Osteocyte (in vitro differentiated cells): ENCODE data around the gene CAMK2B. TPM values are rescaled to one million over a fixed set of nuclear protein-coding genes. Genes with fewer than 3 reads are reported as not detected.
A peak's percentile ranks its signal among the peaks of the same experiment; 100 is the strongest.

ENCODE experiments used
- DNase-seq: peaks from one replicate; pipeline ENCODE4 v3.0.0; 2021; ENCODE audit warnings: mixed read lengths; ENCODE audit not compliant: unreplicated experiment; ENCODE audit errors: extremely low spot score
- H3K27ac Mint-ChIP-seq: one replicate; pipeline ENCODE4 v1.8.0; 2021; ENCODE audit warnings: mild to moderate bottlenecking, mixed read lengths; ENCODE audit not compliant: unreplicated experiment
- H3K27me3 Mint-ChIP-seq: one replicate; pipeline ENCODE4 v1.8.0; 2021; ENCODE audit warnings: mixed read lengths; ENCODE audit not compliant: unreplicated experiment
- H3K36me3 Mint-ChIP-seq: one replicate; pipeline ENCODE4 v1.8.0; 2021; ENCODE audit warnings: mixed read lengths; ENCODE audit not compliant: unreplicated experiment
- H3K4me1 Mint-ChIP-seq: one replicate; pipeline ENCODE4 v1.8.0; 2021; ENCODE audit warnings: mixed read lengths; ENCODE audit not compliant: unreplicated experiment
- H3K4me3 Mint-ChIP-seq: one replicate; pipeline ENCODE4 v1.8.0; 2021; ENCODE audit warnings: mild to moderate bottlenecking, moderate library complexity, mixed read lengths; ENCODE audit not compliant: unreplicated experiment
- H3K9me3 Mint-ChIP-seq: one replicate; pipeline ENCODE4 v1.8.0; 2021; ENCODE audit warnings: mixed read lengths; ENCODE audit not compliant: unreplicated experiment
- CTCF ChIP-seq: fragments of 200-600 bp; sonication (generic); IDR thresholded peaks from 2 replicates; pipeline ENCODE4 v1.5.0; 2021; ENCODE audit warnings: antibody characterized with exemption, mild to moderate bottlenecking, moderate library complexity
- total RNA-seq: library from RNA; stranded (reverse); gene quantifications from 2 replicates; pipeline ENCODE4 v1.2.1, GENCODE V29; 2021

The CAMK2B gene
- total RNA-seq, 1 donor from 2014 or later = not detected

- H3K4me1 Mint-ChIP-seq = no peaks in the 10 kb centered on the region
- no peaks in the 10 kb centered on the region for H3K9me3 Mint-ChIP-seq
- no peaks in the 10 kb centered on the region for H3K36me3 Mint-ChIP-seq
- no peak for TF ChIP-seq CTCF
- peak; percentile 71 for DNase-seq
- no peak overlapping the region for H3K4me3 Mint-ChIP-seq
- no peak overlapping the region for H3K27ac Mint-ChIP-seq
- H3K27me3 Mint-ChIP-seq = no peaks in the 10 kb centered on the region
Observed at GRCh38 chr7:44279286-44279685, 46.1 kb downstream of the CAMK2B start.

- peak; percentile 80 for DNase-seq
- no peak overlapping the region for H3K27ac Mint-ChIP-seq
- H3K27me3 Mint-ChIP-seq = no peaks in the 10 kb centered on the region
- H3K36me3 Mint-ChIP-seq = no peaks in the 10 kb centered on the region
- H3K4me1 Mint-ChIP-seq = no peaks in the 10 kb centered on the region
- H3K9me3 Mint-ChIP-seq = no peaks in the 10 kb centered on the region
- no peak for TF ChIP-seq CTCF
- no peak overlapping the region for H3K4me3 Mint-ChIP-seq
Observed at GRCh38 chr7:44278451-44279161, 46.8 kb downstream of the CAMK2B start.

- H3K9me3 Mint-ChIP-seq = no peaks in the 10 kb centered on the region
- no peak overlapping the region for H3K4me3 Mint-ChIP-seq
- no peaks in the 10 kb centered on the region for H3K27me3 Mint-ChIP-seq
- H3K27ac Mint-ChIP-seq = no peak overlapping the region
- no peak for DNase-seq
- TF ChIP-seq CTCF = no peak
- H3K36me3 Mint-ChIP-seq = no peaks in the 10 kb centered on the region
- no peaks in the 10 kb centered on the region for H3K4me1 Mint-ChIP-seq
Observed at GRCh38 chr7:44277851-44278250, 47.5 kb downstream of the CAMK2B start.

GRCh38 chr7:44277391-44277790 is 48.0 kb downstream of the CAMK2B start:
- no peak for TF ChIP-seq CTCF
- no peaks in the 10 kb centered on the region for H3K36me3 Mint-ChIP-seq
- H3K27ac Mint-ChIP-seq = no peak overlapping the region
- no peak overlapping the region for H3K4me3 Mint-ChIP-seq
- H3K9me3 Mint-ChIP-seq = no peaks in the 10 kb centered on the region
- H3K27me3 Mint-ChIP-seq = no peaks in the 10 kb centered on the region
- H3K4me1 Mint-ChIP-seq = no peaks in the 10 kb centered on the region
- no peak for DNase-seq

GRCh38 chr7:44276571-44277221 is 48.7 kb downstream of the CAMK2B start:
- no peak for DNase-seq
- Mint-ChIP-seq H3K4me1 (no peaks in the 10 kb centered on the region), H3K4me3 (no peak overlapping the region), H3K27me3 (no peaks in the 10 kb centered on the region), H3K27ac (no peak overlapping the region), H3K36me3 (no peaks in the 10 kb centered on the region), H3K9me3 (no peaks in the 10 kb centered on the region)
- TF ChIP-seq CTCF = no peak
